ENCODE data around the gene LRRK2.
"Not testable (repeated sequence)": the region's sequence is repeated elsewhere in the genome, so short reads cannot be mapped to it uniquely, and the experiment has no call there.

Gene LRRK2

GRCh38 chr12:40224439-40225291 lies at the start of gene LRRK2:
Gene LRRK2 (plus strand): TSS chr12:40224997. CDS start chr12:40225132, 135 bp downstream.
- peak; percentile 13 to 19 for DNase-seq (ENCODE audit: low read depth in 2 of 2)

GRCh38 chr12:40175045-40175444 lies 49.8 kb upstream of the LRRK2 start:
- no peak for DNase-seq (ENCODE audit: low read depth in 2 of 2)

- no peak for DNase-seq (ENCODE audit: low read depth in 2 of 2)
These were observed 49.3 kb upstream of the LRRK2 start for GRCh38 chr12:40175489-40175888.

- DNase-seq (ENCODE audit: low read depth in 2 of 2): no peak
These were observed 46.1 kb upstream of the LRRK2 start for GRCh38 chr12:40178701-40179100.

GRCh38 chr12:40181490-40181889 lies 43.3 kb upstream of the LRRK2 start:
- DNase-seq (ENCODE audit: low read depth in 2 of 2): no peak

GRCh38 chr12:40183715-40184114 lies 41.1 kb upstream of the LRRK2 start:
- no peak for DNase-seq (ENCODE audit: low read depth in 2 of 2)

GRCh38 chr12:40184493-40185302 lies 40.1 kb upstream of the LRRK2 start:
- no peak for DNase-seq (ENCODE audit: low read depth in 2 of 2)

- DNase-seq (ENCODE audit: low read depth in 2 of 2): no peak
These were observed 39.5 kb upstream of the LRRK2 start for GRCh38 chr12:40185303-40185693.

GRCh38 chr12:40188558-40189320 lies 36.1 kb upstream of the LRRK2 start:
- no peak for DNase-seq (ENCODE audit: low read depth in 2 of 2)

- no peak for DNase-seq (ENCODE audit: low read depth in 2 of 2)
These were observed 32.0 kb upstream of the LRRK2 start for GRCh38 chr12:40192704-40193255.

GRCh38 chr12:40194846-40195245 lies 30.0 kb upstream of the LRRK2 start:
- DNase-seq (ENCODE audit: low read depth in 2 of 2): no peak

GRCh38 chr12:40197590-40197989 lies 27.2 kb upstream of the LRRK2 start:
- DNase-seq (ENCODE audit: low read depth in 2 of 2): no peak

GRCh38 chr12:40198601-40199000 lies 26.2 kb upstream of the LRRK2 start:
- DNase-seq (ENCODE audit: low read depth in 2 of 2): no peak

GRCh38 chr12:40202095-40203059 lies 22.4 kb upstream of the LRRK2 start:
- DNase-seq (ENCODE audit: low read depth in 2 of 2): no peak

GRCh38 chr12:40203060-40203430 lies 21.8 kb upstream of the LRRK2 start:
- no peak for DNase-seq (ENCODE audit: low read depth in 2 of 2)

GRCh38 chr12:40204337-40204736 lies 20.5 kb upstream of the LRRK2 start:
- no peak for DNase-seq (ENCODE audit: low read depth in 2 of 2)

- DNase-seq (ENCODE audit: low read depth in 2 of 2): no peak
These were observed 17.2 kb upstream of the LRRK2 start for GRCh38 chr12:40207551-40207950.

GRCh38 chr12:40208707-40209446 lies 15.9 kb upstream of the LRRK2 start:
- no peak for DNase-seq (ENCODE audit: low read depth in 2 of 2)

GRCh38 chr12:40209886-40210285 lies 14.9 kb upstream of the LRRK2 start:
- no peak for DNase-seq (ENCODE audit: low read depth in 2 of 2)

GRCh38 chr12:40211186-40211585 lies 13.6 kb upstream of the LRRK2 start:
- not testable (repeated sequence) for DNase-seq (ENCODE audit: low read depth in 2 of 2)

All from stimulated activated CD8-positive, alpha-beta memory T cell treated with anti-CD3 and anti-CD28 coated beads, Interleukin-2, amount 100 ng/mL, for 48 hours (primary cell).